GM06990 (cell line): ENCODE data around the gene ANO1.

ENCODE experiments used
- DNase-seq: peaks from one replicate; pipeline ENCODE4 v3.0.0-alpha.2; 2011; ENCODE audit not compliant: insufficient read length; ENCODE audit errors: extremely low read depth
- H3K27me3 ChIP-seq: replicated peaks from 2 replicates; pipeline ENCODE4 v1.6.0; 2011; ENCODE audit warnings: low read length; ENCODE audit not compliant: control insufficient read depth, insufficient read depth
- H3K36me3 ChIP-seq: 2 replicates; pipeline ENCODE4 v1.5.1; 2011; ENCODE audit warnings: low read length; ENCODE audit not compliant: control insufficient read depth, insufficient read depth
- H3K4me3 ChIP-seq: replicated peaks from 2 replicates; pipeline ENCODE4 v1.5.1; 2011; ENCODE audit warnings: low read depth, mild to moderate bottlenecking, control low read depth, low read length
- CTCF ChIP-seq: IDR thresholded peaks from 2 replicates; pipeline ENCODE4 v1.5.1; 2011; ENCODE audit warnings: low read length, control low read depth, mild to moderate bottlenecking, inconsistent platforms; ENCODE audit not compliant: insufficient read depth, poor library complexity, severe bottlenecking

Gene ANO1

GRCh38 chr11:70183032-70183431 lies 104.9 kb downstream of the ANO1 start:
- Histone ChIP-seq H3K36me3 (no peaks in the 10 kb centered on the region), H3K27me3 (peaks cover 4% of the 10 kb centered on the region), H3K4me3 (no peak overlapping the region)
- DNase-seq: no peak
- TF ChIP-seq CTCF: no peak

GRCh38 chr11:70183483-70184176 lies 105.5 kb downstream of the ANO1 start:
- Histone ChIP-seq H3K4me3 (no peak overlapping the region), H3K27me3 (peaks cover 4% of the 10 kb centered on the region), H3K36me3 (no peaks in the 10 kb centered on the region)
- TF ChIP-seq CTCF: no peak
- DNase-seq: no peak

GRCh38 chr11:70184396-70184795 lies 106.3 kb downstream of the ANO1 start:
- Histone ChIP-seq H3K27me3 (peaks cover 4% of the 10 kb centered on the region), H3K36me3 (no peaks in the 10 kb centered on the region), H3K4me3 (no peak overlapping the region)
- TF ChIP-seq CTCF: no peak
- no peak for DNase-seq

- H3K4me3 ChIP-seq: no peak overlapping the region
These were observed 107.4 kb downstream of the ANO1 start for GRCh38 chr11:70185348-70186055.

GRCh38 chr11:70186420-70186819 lies 108.3 kb downstream of the ANO1 start:
- Histone ChIP-seq H3K4me3 (no peak overlapping the region), H3K36me3 (no peaks in the 10 kb centered on the region), H3K27me3 (peaks cover 4% of the 10 kb centered on the region)
- DNase-seq: no peak
- no peak for TF ChIP-seq CTCF

More at GRCh38 chr11:70185348-70186055, 107.4 kb downstream of the ANO1 start:
- no peak for TF ChIP-seq CTCF
- H3K36me3 ChIP-seq: no peaks in the 10 kb centered on the region
- H3K27me3 ChIP-seq: peaks cover 4% of the 10 kb centered on the region
- DNase-seq: no peak
